ENCODE results near the gene ZNF443.
"Not testable (repeated sequence)": the region's sequence is repeated elsewhere in the genome, so short reads cannot be mapped to it uniquely, and the experiment has no call there.

ZNF443 gene

GRCh38 chr19:12417273-12417672, 23.5 kb downstream of the ZNF443 start:
- DNase-seq (ENCODE audit: low read depth), result not testable (repeated sequence)

GRCh38 chr19:12411893-12412292, 28.9 kb downstream of the ZNF443 start:
- DNase-seq (ENCODE audit: low read depth), result no peak

- DNase-seq (ENCODE audit: low read depth), result peak; percentile 80
Observed at GRCh38 chr19:12400633-12401502, 40.0 kb downstream of the ZNF443 start, which contains the start of gene ZNF799. Gene ZNF799 (minus strand): TSS chr19:12401271. CDS start chr19:12401070, 201 bp downstream.

- DNase-seq (ENCODE audit: low read depth), result peak; percentile 0
Observed at GRCh38 chr19:12399901-12400632, 40.8 kb downstream of the ZNF443 start.

GRCh38 chr19:12391148-12391547, 49.7 kb downstream of the ZNF443 start:
- not testable (repeated sequence) for DNase-seq (ENCODE audit: low read depth)

GRCh38 chr19:12386365-12386764, 54.5 kb downstream of the ZNF443 start:
- not testable (repeated sequence) for DNase-seq (ENCODE audit: low read depth)

GRCh38 chr19:12380444-12380737, 60.4 kb downstream of the ZNF443 start:
- DNase-seq (ENCODE audit: low read depth), result no peak

- no peak for DNase-seq (ENCODE audit: low read depth)
Observed at GRCh38 chr19:12379732-12380443, 60.9 kb downstream of the ZNF443 start.

Measured in HS-5 (cell line).